ENCODE data around the gene FHIT.

GRCh38 chr3:60657972-60658371 lies 593.3 kb downstream of the FHIT start:
- TF ChIP-seq POLR2A (IDR thresholded peaks at IDR 0.05; ENCODE audit: low read depth), result no peak
- TF ChIP-seq POLR2AphosphoS5 (IDR thresholded peaks at IDR 0.05), result no peak

Measured in esophagus muscularis mucosa (tissue), 2 donors.